Neutrophil (primary cell): Measurements from ENCODE around the gene LZTS2.

ENCODE experiments used
- H3K27ac ChIP-seq: fragments of 200-600 bp; sonication (generic); 2 replicates; pipeline ENCODE4 v1.5.1; 2016; ENCODE audit warnings: mild to moderate bottlenecking, moderate library complexity
- H3K27me3 ChIP-seq: fragments of 200-600 bp; sonication (generic); 2 replicates; pipeline ENCODE4 v1.6.0; 2016; ENCODE audit warnings: mild to moderate bottlenecking
- H3K36me3 ChIP-seq: fragments of 200-600 bp; sonication (generic); 2 replicates; pipeline ENCODE4 v1.5.1; 2017
- H3K4me1 ChIP-seq, 2 experiments: fragments of 200-600 bp in 1 of 2; sonication (generic) in 1 of 2; 1 replicate in 1 of 2; 2 replicates in 1 of 2; pipeline versions ENCODE4 v1.5.1 to v1.6.1; 2013 to 2016; ENCODE audit warnings: low read depth in 1 of 2, low read length in 1 of 2, mild to moderate bottlenecking in 1 of 2, moderate library complexity in 1 of 2; ENCODE audit not compliant: control insufficient read depth in 1 of 2, insufficient read depth in 1 of 2
- H3K4me3 ChIP-seq, 2 experiments: fragments of 200-600 bp in 1 of 2; sonication (generic) in 1 of 2; 1 replicate in 1 of 2; 2 replicates in 1 of 2; pipeline ENCODE4 v1.5.1; 2013 to 2016; ENCODE audit warnings: low read depth in 1 of 2, low read length in 1 of 2, mild to moderate bottlenecking in 1 of 2, moderate library complexity in 1 of 2
- H3K9me3 ChIP-seq: fragments of 200-600 bp; sonication (generic); 2 replicates; pipeline ENCODE4 v1.5.1; 2016
- TF ChIP-seq, protein P1 (sequence below): fragments of 200-600 bp; sonication (generic); IDR thresholded peaks from 2 replicates; pipeline ENCODE4 v1.5.1; 2016; ENCODE audit warnings: antibody characterized with exemption

The LZTS2 gene

DNA sequence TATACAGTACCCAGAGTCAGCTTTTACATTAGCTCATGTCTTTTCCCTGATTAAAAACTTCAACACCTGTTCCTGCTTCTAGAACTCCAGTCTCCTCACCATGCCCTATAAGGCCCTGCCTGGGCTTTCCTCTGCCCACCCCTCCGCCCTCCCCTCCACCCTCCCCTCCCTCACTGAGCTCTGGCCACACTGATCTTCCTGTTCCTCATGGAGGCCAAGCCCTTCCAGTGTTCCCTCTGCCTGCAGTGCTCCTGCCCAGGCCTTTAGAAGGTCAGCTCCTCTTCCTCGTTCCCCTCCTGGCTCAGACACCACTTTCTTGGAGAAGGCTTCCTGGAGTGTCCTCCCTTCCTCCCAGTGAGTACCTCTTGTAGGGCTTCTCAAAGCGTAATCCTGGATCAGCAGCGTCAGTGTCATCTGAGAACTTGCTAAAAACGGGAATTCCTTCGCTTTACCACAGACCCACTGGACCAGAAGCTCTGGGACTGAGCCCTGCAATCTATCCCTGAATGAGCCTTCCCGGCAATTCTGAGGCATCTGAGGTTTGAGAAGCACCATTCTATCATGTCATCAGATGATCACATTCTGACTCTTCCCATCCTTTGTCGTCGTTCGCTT, 27.6 kb downstream of the LZTS2 start:
- TF ChIP-seq, protein P1, sequence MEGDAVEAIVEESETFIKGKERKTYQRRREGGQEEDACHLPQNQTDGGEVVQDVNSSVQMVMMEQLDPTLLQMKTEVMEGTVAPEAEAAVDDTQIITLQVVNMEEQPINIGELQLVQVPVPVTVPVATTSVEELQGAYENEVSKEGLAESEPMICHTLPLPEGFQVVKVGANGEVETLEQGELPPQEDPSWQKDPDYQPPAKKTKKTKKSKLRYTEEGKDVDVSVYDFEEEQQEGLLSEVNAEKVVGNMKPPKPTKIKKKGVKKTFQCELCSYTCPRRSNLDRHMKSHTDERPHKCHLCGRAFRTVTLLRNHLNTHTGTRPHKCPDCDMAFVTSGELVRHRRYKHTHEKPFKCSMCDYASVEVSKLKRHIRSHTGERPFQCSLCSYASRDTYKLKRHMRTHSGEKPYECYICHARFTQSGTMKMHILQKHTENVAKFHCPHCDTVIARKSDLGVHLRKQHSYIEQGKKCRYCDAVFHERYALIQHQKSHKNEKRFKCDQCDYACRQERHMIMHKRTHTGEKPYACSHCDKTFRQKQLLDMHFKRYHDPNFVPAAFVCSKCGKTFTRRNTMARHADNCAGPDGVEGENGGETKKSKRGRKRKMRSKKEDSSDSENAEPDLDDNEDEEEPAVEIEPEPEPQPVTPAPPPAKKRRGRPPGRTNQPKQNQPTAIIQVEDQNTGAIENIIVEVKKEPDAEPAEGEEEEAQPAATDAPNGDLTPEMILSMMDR: no peak
- H3K9me3 ChIP-seq: no peaks in the 10 kb centered on the region
- peaks cover 9 to 14% of the 10 kb centered on the region in 2 experiments for H3K4me1 ChIP-seq
- peaks cover 47% of the 10 kb centered on the region for H3K27me3 ChIP-seq
- H3K4me3 ChIP-seq: no peak overlapping the region
- H3K27ac ChIP-seq: no peak overlapping the region
- no peaks in the 10 kb centered on the region for H3K36me3 ChIP-seq

DNA sequence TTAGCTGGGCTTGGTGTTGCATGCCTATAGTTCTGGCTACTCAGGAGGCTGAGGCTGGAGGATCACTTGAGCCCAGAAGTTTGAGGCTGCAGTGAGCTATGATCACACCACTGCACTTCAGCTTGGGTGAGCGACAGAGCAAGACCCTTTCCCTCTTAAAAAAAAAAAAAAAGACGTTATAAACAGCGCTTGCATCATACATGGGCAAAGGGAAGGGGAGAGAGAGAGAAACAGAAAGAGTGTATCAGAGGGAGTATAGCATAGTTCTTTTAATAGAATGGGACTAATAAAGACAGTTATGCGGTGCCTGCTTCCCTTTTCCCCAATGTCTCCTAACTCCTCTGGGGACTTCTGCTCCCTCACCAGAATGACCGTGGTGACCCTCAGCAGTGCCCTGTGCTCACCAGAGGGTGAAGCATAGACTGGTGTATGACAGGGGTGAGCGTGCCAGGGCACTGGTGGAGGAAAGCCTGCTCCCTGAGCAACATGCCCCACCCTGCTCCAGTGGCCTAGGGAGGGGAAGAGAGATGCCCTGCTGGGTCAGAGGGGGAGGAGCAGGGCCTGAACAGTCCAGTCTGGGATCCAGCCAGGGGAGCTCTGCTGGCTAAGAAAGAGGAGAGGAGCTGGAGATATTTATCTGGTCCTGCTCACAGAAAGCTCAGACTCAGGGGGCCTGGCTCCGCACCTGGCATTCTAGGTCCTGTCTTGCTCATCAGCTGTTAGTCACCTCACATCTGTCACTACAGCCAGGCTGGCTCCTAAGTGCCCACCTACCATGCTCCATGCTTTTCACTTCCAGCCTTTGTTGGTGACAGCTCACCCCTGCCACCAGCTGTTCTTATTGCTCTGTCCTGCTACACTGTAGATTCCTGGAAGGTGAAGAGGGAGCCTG, 29.1 kb downstream of the LZTS2 start:
- Histone ChIP-seq H3K4me3 (no peak overlapping the region), H3K4me1 (peaks cover 15 to 19% of the 10 kb centered on the region in 2 experiments), H3K9me3 (no peaks in the 10 kb centered on the region), H3K27me3 (peaks cover 61% of the 10 kb centered on the region), H3K27ac (no peak overlapping the region), H3K36me3 (no peaks in the 10 kb centered on the region)
- TF ChIP-seq, protein P1: no peak

DNA sequence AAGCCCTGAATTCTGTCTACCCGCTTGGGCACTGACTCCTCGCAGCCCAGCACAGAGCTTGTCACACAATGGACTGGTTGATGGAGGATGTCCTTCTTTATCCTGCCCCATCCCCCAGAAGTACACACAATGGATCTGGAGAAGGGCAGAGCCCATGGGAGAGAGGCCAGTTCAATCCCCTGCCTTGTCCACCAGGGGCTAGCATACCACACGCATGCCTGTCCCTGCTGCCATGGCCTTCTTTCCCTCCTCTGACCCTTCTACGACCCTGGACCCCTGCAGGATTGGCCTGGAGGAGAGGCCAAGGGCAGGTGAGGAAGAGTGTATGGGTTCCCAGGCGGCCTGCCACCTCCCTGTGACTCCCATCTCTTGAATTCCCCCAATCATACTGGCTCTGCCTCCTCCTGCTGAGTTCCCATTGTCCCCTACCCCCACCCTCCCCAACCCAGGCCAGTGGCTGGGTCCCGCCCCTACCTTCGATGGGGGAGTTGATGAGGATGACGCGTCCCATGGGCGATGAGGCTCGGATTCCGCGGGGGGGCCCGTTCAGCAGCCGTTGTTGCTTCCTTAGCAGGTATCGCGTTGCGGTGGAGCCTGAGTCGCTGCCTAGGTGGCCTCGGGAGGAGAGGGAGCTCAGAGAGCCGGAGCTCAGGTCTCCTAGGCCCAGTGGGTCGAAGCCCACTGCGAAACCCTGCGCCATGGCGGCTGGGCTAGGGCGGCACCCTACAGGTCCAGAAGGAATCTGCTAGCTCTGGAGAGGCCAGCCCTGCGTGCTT, 30.1 kb downstream of the LZTS2 start:
- no peaks in the 10 kb centered on the region for H3K36me3 ChIP-seq
- no peak overlapping the region for H3K4me3 ChIP-seq
- peaks cover 15 to 19% of the 10 kb centered on the region in 2 experiments for H3K4me1 ChIP-seq
- H3K27me3 ChIP-seq: peaks cover 72% of the 10 kb centered on the region
- no peak overlapping the region for H3K27ac ChIP-seq
- TF ChIP-seq, protein P1: no peak
- H3K9me3 ChIP-seq: no peaks in the 10 kb centered on the region

DNA sequence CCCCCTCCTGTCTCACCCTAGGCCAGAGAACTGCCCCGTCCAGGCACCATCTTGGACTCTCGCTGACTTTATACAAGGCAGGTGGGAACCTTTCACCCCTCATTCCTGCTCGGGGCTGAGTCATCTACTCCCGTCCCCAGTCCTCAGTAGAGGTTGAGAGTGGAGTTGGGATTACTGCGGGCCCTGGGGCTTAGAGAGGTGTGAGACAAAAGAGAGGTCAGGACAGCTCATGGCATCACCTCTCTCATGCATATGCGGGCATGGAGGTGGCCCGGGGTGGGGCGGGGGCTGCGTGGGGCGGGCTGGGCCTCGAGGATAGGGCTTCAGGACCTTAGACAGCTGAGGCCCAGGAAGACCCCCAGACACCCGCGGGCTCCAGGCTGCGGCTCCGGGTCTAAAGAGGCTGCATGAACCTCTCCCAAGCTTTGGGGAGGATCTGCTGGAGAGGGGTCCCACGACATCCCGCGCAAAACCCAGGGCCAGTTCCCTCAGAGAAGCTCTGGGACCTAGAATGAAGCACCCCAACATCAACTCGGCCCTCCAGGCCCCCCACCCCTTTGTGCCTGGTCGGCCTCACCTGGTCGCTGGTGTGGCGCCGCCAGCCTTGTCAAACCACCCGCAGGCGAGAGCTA, 31.0 kb downstream of the LZTS2 start:
- TF ChIP-seq, protein P1: no peak
- H3K4me3 ChIP-seq: peak overlapping the region; percentile 72 to 90
- no peaks in the 10 kb centered on the region for H3K36me3 ChIP-seq
- peaks cover 15 to 19% of the 10 kb centered on the region in 2 experiments for H3K4me1 ChIP-seq
- H3K9me3 ChIP-seq: no peaks in the 10 kb centered on the region
- peaks cover 81% of the 10 kb centered on the region for H3K27me3 ChIP-seq
- peak overlapping the region; percentile 76 for H3K27ac ChIP-seq

DNA sequence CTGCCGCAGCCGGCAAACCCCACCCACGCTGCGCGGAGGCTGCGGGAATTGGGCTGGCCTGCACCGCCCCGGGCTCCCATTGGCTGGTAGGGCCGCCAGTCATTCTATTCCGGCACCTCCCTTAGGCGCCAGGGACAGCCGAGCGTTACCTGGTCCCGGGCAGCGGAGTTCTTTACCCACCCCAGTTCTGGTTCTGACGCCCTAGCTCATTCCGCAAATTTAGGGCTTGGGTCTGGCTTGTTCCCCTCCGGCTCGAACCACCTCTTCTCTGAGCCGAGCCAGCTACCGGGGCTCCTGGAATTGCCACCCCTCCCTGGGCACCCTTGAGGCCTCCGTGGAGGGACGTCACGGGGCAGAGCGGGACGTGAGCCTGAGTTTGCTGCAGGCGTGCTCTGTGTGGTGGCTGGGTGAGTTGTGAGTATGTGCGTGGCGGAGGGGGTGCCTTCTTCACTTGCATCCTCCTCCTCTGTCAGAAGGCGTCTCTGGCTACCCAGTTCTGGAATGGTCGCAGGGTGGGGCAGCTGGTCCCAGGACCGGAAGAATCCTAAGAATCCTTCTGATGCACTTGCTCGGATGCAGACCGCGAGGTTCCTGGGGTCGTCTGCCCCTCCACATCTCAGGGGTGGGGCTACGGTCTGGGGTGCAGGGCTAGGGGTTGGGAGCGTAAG, 31.7 kb downstream of the LZTS2 start, which contains the start of the genes PDZD7 and SFXN3:
TSS of gene PDZD7 (minus strand) at position 2 of the 668 bp plus-strand sequence. CDS start 910 bp downstream, outside the sequence.
TSS of gene SFXN3 (plus strand) at position 107 of the 668 bp plus-strand sequence. CDS start 3,461 bp downstream, outside the sequence.
- H3K4me1 ChIP-seq: peaks cover 15 to 19% of the 10 kb centered on the region in 2 experiments
- peak within 1 kb of the TSS; percentile 76 for H3K27ac ChIP-seq
- H3K9me3 ChIP-seq: no peaks in the 10 kb centered on the region
- peak within 1 kb of the TSS; percentile 72 to 90 for H3K4me3 ChIP-seq
- TF ChIP-seq, protein P1: peak; percentile 54
- H3K27me3 ChIP-seq: peaks cover 87% of the 10 kb centered on the region
- no peaks in the 10 kb centered on the region for H3K36me3 ChIP-seq
